Endothelial cell of umbilical vein (primary cell): ENCODE measurements around the gene FHOD3.

Experiments
- JUN ChIP-seq: IDR thresholded peaks from 2 replicates; pipeline ENCODE4 v1.6.1; 2011; ENCODE audit warnings: borderline replicate concordance, low read depth; ENCODE audit not compliant: insufficient read length, insufficient read depth
- POLR2A ChIP-seq: IDR thresholded peaks from 2 replicates; pipeline ENCODE4 v1.6.1; 2012; ENCODE audit warnings: low read depth, mild to moderate bottlenecking, control low read depth, low read length
- TF ChIP-seq, protein P1 (sequence below), 2 donors: IDR thresholded peaks; 1 replicate in 1 of 2; 2 replicates in 1 of 2; pipeline ENCODE4 v1.5.1; 2011; ENCODE audit warnings: low read length in 2 of 2, mild to moderate bottlenecking in 2 of 2, moderate library complexity in 2 of 2, control low read depth in 1 of 2, inconsistent platforms in 1 of 2, low read depth in 1 of 2; ENCODE audit not compliant: insufficient read depth in 1 of 2; ENCODE audit errors: extremely low read depth in 1 of 2

DNA sequence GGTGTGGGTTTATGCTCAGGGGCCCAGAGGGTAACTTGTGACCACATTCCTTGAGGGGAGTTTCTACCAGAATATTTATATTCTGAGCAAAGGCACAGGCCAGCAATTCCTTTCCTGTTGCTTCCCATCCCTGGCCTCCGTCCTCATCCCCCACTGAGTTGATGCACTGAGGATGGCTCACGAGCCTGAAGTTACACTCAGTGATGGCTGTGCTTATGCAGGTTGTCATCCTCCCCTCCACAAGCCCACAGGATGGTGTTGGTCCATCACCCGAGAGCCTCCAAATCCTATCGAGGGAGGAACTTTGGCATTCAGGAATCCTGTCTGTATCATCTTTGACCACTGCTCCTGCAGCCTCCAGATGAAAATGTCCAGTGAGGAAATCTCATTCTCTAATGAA, 28.4 kb upstream of the FHOD3 start:
- TF ChIP-seq POLR2A: no peak
- TF ChIP-seq, protein P1, sequence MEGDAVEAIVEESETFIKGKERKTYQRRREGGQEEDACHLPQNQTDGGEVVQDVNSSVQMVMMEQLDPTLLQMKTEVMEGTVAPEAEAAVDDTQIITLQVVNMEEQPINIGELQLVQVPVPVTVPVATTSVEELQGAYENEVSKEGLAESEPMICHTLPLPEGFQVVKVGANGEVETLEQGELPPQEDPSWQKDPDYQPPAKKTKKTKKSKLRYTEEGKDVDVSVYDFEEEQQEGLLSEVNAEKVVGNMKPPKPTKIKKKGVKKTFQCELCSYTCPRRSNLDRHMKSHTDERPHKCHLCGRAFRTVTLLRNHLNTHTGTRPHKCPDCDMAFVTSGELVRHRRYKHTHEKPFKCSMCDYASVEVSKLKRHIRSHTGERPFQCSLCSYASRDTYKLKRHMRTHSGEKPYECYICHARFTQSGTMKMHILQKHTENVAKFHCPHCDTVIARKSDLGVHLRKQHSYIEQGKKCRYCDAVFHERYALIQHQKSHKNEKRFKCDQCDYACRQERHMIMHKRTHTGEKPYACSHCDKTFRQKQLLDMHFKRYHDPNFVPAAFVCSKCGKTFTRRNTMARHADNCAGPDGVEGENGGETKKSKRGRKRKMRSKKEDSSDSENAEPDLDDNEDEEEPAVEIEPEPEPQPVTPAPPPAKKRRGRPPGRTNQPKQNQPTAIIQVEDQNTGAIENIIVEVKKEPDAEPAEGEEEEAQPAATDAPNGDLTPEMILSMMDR (IDR thresholded peaks at IDR 0.05; ENCODE audit: extremely low read depth in 1 of 2, insufficient read depth in 1 of 2, low read depth in 1 of 2, low read length in 2 of 2): no peak
- TF ChIP-seq JUN: no peak
